C1 segment of cervical spinal cord (tissue), 14 donors: ENCODE results near the gene FLT3.
"Not testable (repeated sequence)": the region's sequence is repeated elsewhere in the genome, so short reads cannot be mapped to it uniquely, and the experiment has no call there.

Experiments used
- DNase-seq, 14 donors: peaks; one replicate each; lab custom pipeline; 2025; lab: John Stamatoyannopoulos, UW

The FLT3 gene

GRCh38 chr13:28099396-28100149, 803 bp downstream of the FLT3 start:
- DNase-seq, result peak in 1 of 14 donors; percentile 52

GRCh38 chr13:28097503-28097902, 2.9 kb downstream of the FLT3 start:
- DNase-seq, result no peak

- DNase-seq, result no peak
Measured at GRCh38 chr13:28094306-28094705, 6.1 kb downstream of the FLT3 start.

- DNase-seq, result no peak
Measured at GRCh38 chr13:28093881-28094280, 6.5 kb downstream of the FLT3 start.

GRCh38 chr13:28092431-28092830, 7.9 kb downstream of the FLT3 start:
- no peak for DNase-seq

GRCh38 chr13:28089065-28089464, 11.3 kb downstream of the FLT3 start:
- no peak for DNase-seq

GRCh38 chr13:28077820-28078219, 22.6 kb downstream of the FLT3 start:
- DNase-seq, result not testable (repeated sequence)

- no peak for DNase-seq
Measured at GRCh38 chr13:28077231-28077630, 23.1 kb downstream of the FLT3 start.

- no peak for DNase-seq
Measured at GRCh38 chr13:28071424-28071823, 29.0 kb downstream of the FLT3 start.

- DNase-seq, result no peak
Measured at GRCh38 chr13:28067491-28067890, 32.9 kb downstream of the FLT3 start.

GRCh38 chr13:28058866-28059613, 41.3 kb downstream of the FLT3 start:
- no peak for DNase-seq

- DNase-seq, result no peak
Measured at GRCh38 chr13:28056970-28057712, 43.2 kb downstream of the FLT3 start.

GRCh38 chr13:28056426-28056825, 44.0 kb downstream of the FLT3 start:
- no peak for DNase-seq

- no peak for DNase-seq
Measured at GRCh38 chr13:28055357-28055756, 45.0 kb downstream of the FLT3 start.

GRCh38 chr13:28052945-28053344, 47.4 kb downstream of the FLT3 start:
- DNase-seq, result no peak

GRCh38 chr13:28049880-28050875, 50.2 kb downstream of the FLT3 start:
- DNase-seq, result no peak

- DNase-seq, result no peak
Measured at GRCh38 chr13:28049215-28049614, 51.2 kb downstream of the FLT3 start.

GRCh38 chr13:28048768-28049167, 51.6 kb downstream of the FLT3 start:
- no peak for DNase-seq

GRCh38 chr13:28047757-28048388, 52.5 kb downstream of the FLT3 start:
- no peak for DNase-seq

- DNase-seq, result peak in 1 of 14 donors; percentile 64
Measured at GRCh38 chr13:28046981-28047380, 53.4 kb downstream of the FLT3 start.

- no peak for DNase-seq
Measured at GRCh38 chr13:28045861-28046260, 54.5 kb downstream of the FLT3 start.
